Neural cell (in vitro differentiated cells): ENCODE measurements around the gene CLDND1. TPM values are rescaled to one million over a fixed set of nuclear protein-coding genes. Genes with fewer than 3 reads are reported as not detected.

Source experiments
- H2AFZ ChIP-seq: fragments of 200-600, 300-800 bp; sonication (generic), shearing (Covaris generic); 2 replicates; pipeline ENCODE4 v1.6.0; 2014; ENCODE audit warnings: low read depth, mild to moderate bottlenecking, antibody characterized with exemption, low read length, moderate library complexity
- H3F3A ChIP-seq: fragments of 200-600 bp; shearing (Covaris generic); 2 replicates; pipeline ENCODE4 v1.6.1; 2016; ENCODE audit warnings: mild to moderate bottlenecking, moderate library complexity, mixed read lengths, antibody characterized with exemption, low read length; ENCODE audit not compliant: insufficient read depth, poor library complexity, severe bottlenecking
- H3K27ac ChIP-seq: fragments of 200-600, 300-800 bp; sonication (generic), shearing (Covaris generic); 2 replicates; pipeline ENCODE4 v1.5.1; 2014; ENCODE audit warnings: mild to moderate bottlenecking, low read length, moderate library complexity
- H3K27me3 ChIP-seq: fragments of 300-800, 200-600 bp; sonication (generic), shearing (Covaris generic); 2 replicates; pipeline ENCODE4 v1.6.0; 2014; ENCODE audit warnings: mild to moderate bottlenecking, low read depth, low read length, moderate library complexity; ENCODE audit not compliant: insufficient read depth
- H3K36me3 ChIP-seq: fragments of 300-800, 200-600 bp; sonication (generic), shearing (Covaris generic); 2 replicates; pipeline ENCODE4 v1.5.1; 2014; ENCODE audit warnings: mild to moderate bottlenecking, antibody characterized with exemption, low read length, moderate library complexity; ENCODE audit not compliant: insufficient read depth
- H3K4me2 ChIP-seq: fragments of 300-800, 200-600 bp; sonication (generic), shearing (Covaris generic); 2 replicates; pipeline ENCODE4 v1.6.0; 2014; ENCODE audit warnings: mild to moderate bottlenecking, low read length
- H3K4me3 ChIP-seq: fragments of 300-800, 200-600 bp; sonication (generic), shearing (Covaris generic); 2 replicates; pipeline ENCODE4 v1.5.1; 2014; ENCODE audit warnings: mild to moderate bottlenecking, low read length, moderate library complexity
- H3K79me2 ChIP-seq: fragments of 200-600 bp; shearing (Covaris generic); replicated peaks from 2 replicates; pipeline ENCODE4 v1.6.0; 2014; ENCODE audit warnings: mild to moderate bottlenecking, low read length, moderate library complexity; ENCODE audit not compliant: insufficient read depth
- H3K9ac ChIP-seq: fragments of 300-800, 200-600 bp; sonication (generic), shearing (Covaris generic); 2 replicates; pipeline ENCODE4 v1.6.1; 2016; ENCODE audit warnings: mild to moderate bottlenecking, low read length, mixed read lengths
- H3K9me2 ChIP-seq: fragments of 200-600 bp; shearing (Covaris generic); 2 replicates; pipeline ENCODE4 v1.6.1; 2016; ENCODE audit warnings: mild to moderate bottlenecking, low read length, mixed read lengths; ENCODE audit not compliant: insufficient read depth
- H3K9me3 ChIP-seq: fragments of 200-600, 300-800 bp; sonication (generic), shearing (Covaris generic); 2 replicates; pipeline ENCODE4 v1.6.1; 2016; ENCODE audit warnings: mild to moderate bottlenecking, mixed run types, low read length, moderate library complexity, mixed read lengths
- H4K20me1 ChIP-seq: fragments of 200-600 bp; shearing (Covaris generic); 2 replicates; pipeline ENCODE4 v1.6.1; 2016; ENCODE audit warnings: mild to moderate bottlenecking, mixed run types; ENCODE audit not compliant: insufficient read depth
- CTCF ChIP-seq: fragments of 450-650 bp; IDR thresholded peaks from 2 replicates; pipeline ENCODE4 v1.5.1; 2014; ENCODE audit warnings: antibody characterized with exemption, mild to moderate bottlenecking, moderate library complexity; ENCODE audit not compliant: poor library complexity, severe bottlenecking
- EP300 ChIP-seq: fragments of 450-650 bp; conservative IDR thresholded peaks from 2 replicates; pipeline ENCODE4 v1.6.1; 2014; ENCODE audit warnings: antibody characterized with exemption, mild to moderate bottlenecking, moderate library complexity; ENCODE audit not compliant: poor library complexity, severe bottlenecking
- EZH2 ChIP-seq: fragments of 200-600, 300-800 bp; shearing (Covaris generic), sonication (generic); IDR thresholded peaks from 2 replicates; pipeline ENCODE4 v1.6.1; 2014; ENCODE audit warnings: antibody characterized with exemption, low read length, borderline replicate concordance, mild to moderate bottlenecking; ENCODE audit not compliant: insufficient read depth, poor library complexity, severe bottlenecking
- MXI1 ChIP-seq: fragments of 450-650 bp; conservative IDR thresholded peaks from 2 replicates; pipeline ENCODE4 v1.6.1; 2014; ENCODE audit warnings: antibody characterized with exemption, mild to moderate bottlenecking; ENCODE audit not compliant: poor library complexity, severe bottlenecking
- POLR2AphosphoS5 ChIP-seq: IDR thresholded peaks from 2 replicates; pipeline ENCODE4 v1.6.1; 2012
- RAD21 ChIP-seq: fragments of 450-650 bp; conservative IDR thresholded peaks from 2 replicates; pipeline ENCODE4 v1.6.1; 2014; ENCODE audit warnings: antibody characterized with exemption, mild to moderate bottlenecking, moderate library complexity
- REST ChIP-seq: IDR thresholded peaks from 2 replicates; pipeline ENCODE4 v1.6.1; 2012; ENCODE audit warnings: borderline replicate concordance
- SMC3 ChIP-seq: fragments of 450-650 bp; conservative IDR thresholded peaks from 2 replicates; pipeline ENCODE4 v1.6.1; 2014; ENCODE audit warnings: antibody characterized with exemption, mild to moderate bottlenecking, moderate library complexity; ENCODE audit not compliant: poor library complexity
- TAF1 ChIP-seq: IDR thresholded peaks from 2 replicates; pipeline ENCODE4 v1.6.1; 2012; ENCODE audit warnings: low read depth
- polyA plus RNA-seq: library from polyadenylated mRNA; depleted of rRNA; stranded (reverse); fragments of >200 nt; gene quantifications from 2 replicates; pipeline ENCODE4 v1.2.3, GENCODE V29; 2014

The CLDND1 gene
- polyA plus RNA-seq, 1 donor from 2014 or later = 162 TPM

- Histone ChIP-seq H3K9ac (peak overlapping the region; percentile 79), H2AFZ (peak overlapping the region; percentile 71), H3K4me3 (peak overlapping the region; percentile 87), H4K20me1 (no peaks in the 10 kb centered on the region), H3F3A (no peaks in the 10 kb centered on the region), H3K4me2 (peak overlapping the region; percentile 77), H3K27ac (peak overlapping the region; percentile 65), H3K79me2 (peaks cover 28% of the 10 kb centered on the region), H3K27me3 (no peaks in the 10 kb centered on the region), H3K36me3 (peaks cover 14% of the 10 kb centered on the region), H3K9me3 (no peaks in the 10 kb centered on the region), H3K9me2 (no peaks in the 10 kb centered on the region)
- TF ChIP-seq RAD21 = no peak
- TF ChIP-seq MXI1 = peak; percentile 55
Observed at GRCh38 chr3:98521897-98522543, 682 bp downstream of the CLDND1 start.

- no peaks in the 10 kb centered on the region for H4K20me1 ChIP-seq
- H3K4me3 ChIP-seq = no peak overlapping the region
- no peaks in the 10 kb centered on the region for H3K9me2 ChIP-seq
- H3F3A ChIP-seq = no peaks in the 10 kb centered on the region
- H3K4me2 ChIP-seq = no peak overlapping the region
- TF ChIP-seq RAD21 = no peak
- TF ChIP-seq REST = no peak
- TF ChIP-seq EZH2 = no peak
- no peak for TF ChIP-seq TAF1
- H3K79me2 ChIP-seq = peaks cover 28% of the 10 kb centered on the region
- H2AFZ ChIP-seq = no peak overlapping the region
- H3K36me3 ChIP-seq = peaks cover 14% of the 10 kb centered on the region
- no peak overlapping the region for H3K9ac ChIP-seq
- H3K27ac ChIP-seq = no peak overlapping the region
- no peaks in the 10 kb centered on the region for H3K9me3 ChIP-seq
- no peaks in the 10 kb centered on the region for H3K27me3 ChIP-seq
Observed at GRCh38 chr3:98519351-98519750, 3.4 kb downstream of the CLDND1 start.

DNA sequence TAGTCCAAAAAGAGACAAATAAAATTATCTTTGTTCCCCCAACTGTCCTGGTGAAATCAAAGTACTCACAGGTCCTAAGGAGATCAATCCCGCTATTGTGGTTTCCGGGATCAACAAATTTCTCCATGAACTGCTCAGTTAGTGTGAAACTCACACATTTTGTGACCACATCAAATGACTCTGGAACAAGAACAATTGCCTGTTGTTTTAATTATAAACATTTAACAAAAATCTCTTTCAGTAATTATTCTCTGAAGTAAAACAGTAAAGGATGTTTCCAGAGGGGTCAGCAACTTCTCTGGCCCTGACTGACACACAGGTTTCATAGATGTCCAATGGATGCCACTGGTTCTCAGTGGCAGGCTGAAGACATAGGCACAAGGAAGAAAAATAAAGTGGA is 3.9 kb downstream of the CLDND1 start:
- H3K9me2 ChIP-seq = no peaks in the 10 kb centered on the region
- no peaks in the 10 kb centered on the region for H4K20me1 ChIP-seq
- H3K36me3 ChIP-seq = peaks cover 14% of the 10 kb centered on the region
- no peak overlapping the region for H2AFZ ChIP-seq
- H3K4me2 ChIP-seq = no peak overlapping the region
- no peaks in the 10 kb centered on the region for H3K27me3 ChIP-seq
- H3K4me3 ChIP-seq = no peak overlapping the region
- no peaks in the 10 kb centered on the region for H3K9me3 ChIP-seq
- peaks cover 28% of the 10 kb centered on the region for H3K79me2 ChIP-seq
- no peaks in the 10 kb centered on the region for H3F3A ChIP-seq
- TF ChIP-seq SMC3 = no peak
- no peak for TF ChIP-seq MXI1
- TF ChIP-seq EZH2 = no peak
- TF ChIP-seq RAD21 = no peak
- TF ChIP-seq CTCF = no peak
- no peak for TF ChIP-seq POLR2AphosphoS5
- no peak for TF ChIP-seq TAF1
- TF ChIP-seq REST = no peak
- no peak for TF ChIP-seq EP300
- no peak overlapping the region for H3K27ac ChIP-seq
- no peak overlapping the region for H3K9ac ChIP-seq
